Stimulated activated naive CD8-positive, alpha-beta T cell treated with anti-CD3 and anti-CD28 coated beads, Interleukin-15, amount 100 ng/mL, for 72 hours (primary cell): ENCODE results near the gene RPS6KA1.

Source experiments
- ATAC-seq: fragments of 150-1000 bp; cut with Tn5 transposase; 2 replicates; pipeline ENCODE4 v1.10.0; 2021; ENCODE audit warnings: mild to moderate bottlenecking, moderate library complexity
- DNase-seq, 2 donors: peaks; one replicate each; pipeline ENCODE4 v3.0.0; 2021 to 2022
- H3K27ac Mint-ChIP-seq, 2 donors: one replicate each; pipeline ENCODE4 v1.8.0; 2022; ENCODE audit warnings: mild to moderate bottlenecking in 2 of 2, mixed read lengths in 2 of 2, moderate library complexity in 2 of 2
- H3K27me3 Mint-ChIP-seq: one replicate; pipeline ENCODE4 v1.8.0; 2022; ENCODE audit warnings: mixed read lengths
- H3K4me1 Mint-ChIP-seq: one replicate; pipeline ENCODE4 v1.8.0; 2022; ENCODE audit warnings: mild to moderate bottlenecking, mixed read lengths
- H3K4me3 Mint-ChIP-seq, 2 donors: one replicate each; pipeline ENCODE4 v1.8.0; 2022; ENCODE audit warnings: mild to moderate bottlenecking in 2 of 2, mixed read lengths in 2 of 2, moderate library complexity in 1 of 2
- H3K9me3 Mint-ChIP-seq, 2 donors: one replicate each; pipeline ENCODE4 v1.8.0; 2022; ENCODE audit warnings: mixed read lengths in 2 of 2

The RPS6KA1 gene

GRCh38 chr1:26541816-26542711 is 12.5 kb downstream of the RPS6KA1 start:
- Mint-ChIP-seq H3K27ac (peak overlapping the region; percentile 95 to 96), H3K4me3 (peak overlapping the region; percentile 87 to 88), H3K4me1 (peaks cover 97% of the 10 kb centered on the region), H3K9me3 (no peaks in the 10 kb centered on the region), H3K27me3 (no peaks in the 10 kb centered on the region)
- ATAC-seq (peak; percentile 84), DNase-seq (peak; percentile 82 to 92)

- DNase-seq (no peak), ATAC-seq (no peak)
- Mint-ChIP-seq H3K4me3 (peak overlapping the region; percentile 87 to 88), H3K27ac (peak overlapping the region; percentile 95 to 96), H3K27me3 (no peaks in the 10 kb centered on the region), H3K4me1 (peaks cover 99% of the 10 kb centered on the region), H3K9me3 (no peaks in the 10 kb centered on the region)
Observed at GRCh38 chr1:26542771-26543451, 13.3 kb downstream of the RPS6KA1 start.

- DNase-seq = no peak
- H3K27me3 Mint-ChIP-seq = no peaks in the 10 kb centered on the region
- peaks cover 99% of the 10 kb centered on the region for H3K4me1 Mint-ChIP-seq
- peak overlapping the region in 1 of 2 donors; percentile 96 for H3K27ac Mint-ChIP-seq
- no peaks in the 10 kb centered on the region for H3K9me3 Mint-ChIP-seq
- no peak for ATAC-seq
- H3K4me3 Mint-ChIP-seq = peak overlapping the region; percentile 87 to 88
Observed at GRCh38 chr1:26543462-26543861, 13.9 kb downstream of the RPS6KA1 start.

- no peaks in the 10 kb centered on the region for H3K9me3 Mint-ChIP-seq
- peaks cover 98% of the 10 kb centered on the region for H3K4me1 Mint-ChIP-seq
- no peak overlapping the region for H3K27ac Mint-ChIP-seq
- no peak for ATAC-seq
- DNase-seq = no peak
- H3K4me3 Mint-ChIP-seq = peak overlapping the region; percentile 41 to 88
- H3K27me3 Mint-ChIP-seq = no peaks in the 10 kb centered on the region
Observed at GRCh38 chr1:26544126-26544525, 14.6 kb downstream of the RPS6KA1 start.

- no peaks in the 10 kb centered on the region for H3K9me3 Mint-ChIP-seq
- peak overlapping the region; percentile 88 to 91 for H3K4me3 Mint-ChIP-seq
- H3K4me1 Mint-ChIP-seq = peaks cover 82% of the 10 kb centered on the region
- H3K27me3 Mint-ChIP-seq = no peaks in the 10 kb centered on the region
- DNase-seq (no peak), ATAC-seq (no peak)
- peak overlapping the region; percentile 90 for H3K27ac Mint-ChIP-seq
Observed at GRCh38 chr1:26545969-26546323, 16.4 kb downstream of the RPS6KA1 start.

GRCh38 chr1:26546375-26546774 is 16.8 kb downstream of the RPS6KA1 start:
- no peak for ATAC-seq
- DNase-seq = no peak
- Mint-ChIP-seq H3K27me3 (no peaks in the 10 kb centered on the region), H3K27ac (peak overlapping the region; percentile 90), H3K4me1 (peaks cover 83% of the 10 kb centered on the region), H3K4me3 (peak overlapping the region; percentile 88 to 91), H3K9me3 (no peaks in the 10 kb centered on the region)

GRCh38 chr1:26546819-26547218 is 17.3 kb downstream of the RPS6KA1 start:
- peaks cover 83% of the 10 kb centered on the region for H3K4me1 Mint-ChIP-seq
- peak overlapping the region; percentile 33 to 61 for H3K27ac Mint-ChIP-seq
- ATAC-seq = no peak

GRCh38 chr1:26548841-26549240 is 19.3 kb downstream of the RPS6KA1 start:
- Mint-ChIP-seq H3K27me3 (no peaks in the 10 kb centered on the region), H3K4me1 (peaks cover 73% of the 10 kb centered on the region), H3K4me3 (no peak overlapping the region), H3K27ac (peak overlapping the region in 1 of 2 donors; percentile 60), H3K9me3 (no peaks in the 10 kb centered on the region)
- ATAC-seq (no peak), DNase-seq (no peak)

More at GRCh38 chr1:26546819-26547218, 17.3 kb downstream of the RPS6KA1 start:
- Mint-ChIP-seq H3K27me3 (no peaks in the 10 kb centered on the region), H3K4me3 (peak overlapping the region; percentile 88 to 91), H3K9me3 (no peaks in the 10 kb centered on the region)
- no peak for DNase-seq

GRCh38 chr1:26550946-26551345 is 21.4 kb downstream of the RPS6KA1 start:
- no peak for DNase-seq
- H3K27ac Mint-ChIP-seq = peak overlapping the region; percentile 46 to 55
- H3K27me3 Mint-ChIP-seq = no peaks in the 10 kb centered on the region
- ATAC-seq = no peak
- peaks cover 70% of the 10 kb centered on the region for H3K4me1 Mint-ChIP-seq
- H3K9me3 Mint-ChIP-seq = no peaks in the 10 kb centered on the region
- no peak overlapping the region for H3K4me3 Mint-ChIP-seq

GRCh38 chr1:26552720-26553119 is 23.2 kb downstream of the RPS6KA1 start:
- Mint-ChIP-seq H3K27ac (no peak overlapping the region), H3K27me3 (no peaks in the 10 kb centered on the region), H3K4me1 (peaks cover 52% of the 10 kb centered on the region), H3K9me3 (no peaks in the 10 kb centered on the region), H3K4me3 (no peak overlapping the region)
- ATAC-seq (no peak), DNase-seq (no peak)

GRCh38 chr1:26553942-26554682 is 24.6 kb downstream of the RPS6KA1 start:
- DNase-seq = no peak
- H3K27ac Mint-ChIP-seq = peak overlapping the region; percentile 11 to 95
- no peaks in the 10 kb centered on the region for H3K9me3 Mint-ChIP-seq
- peak; percentile 65 for ATAC-seq
- no peaks in the 10 kb centered on the region for H3K27me3 Mint-ChIP-seq
- H3K4me3 Mint-ChIP-seq = no peak overlapping the region
- H3K4me1 Mint-ChIP-seq = peaks cover 44% of the 10 kb centered on the region

GRCh38 chr1:26554781-26555180 is 25.2 kb downstream of the RPS6KA1 start:
- DNase-seq (no peak), ATAC-seq (no peak)
- H3K9me3 Mint-ChIP-seq = no peaks in the 10 kb centered on the region
- H3K4me3 Mint-ChIP-seq = no peak overlapping the region
- no peaks in the 10 kb centered on the region for H3K27me3 Mint-ChIP-seq
- peaks cover 44% of the 10 kb centered on the region for H3K4me1 Mint-ChIP-seq
- H3K27ac Mint-ChIP-seq = peak overlapping the region in 1 of 2 donors; percentile 95

GRCh38 chr1:26555550-26555981 is 26.0 kb downstream of the RPS6KA1 start:
- H3K27ac Mint-ChIP-seq = peak overlapping the region in 1 of 2 donors; percentile 95
- no peak overlapping the region for H3K4me3 Mint-ChIP-seq
- DNase-seq (no peak), ATAC-seq (no peak)
- peaks cover 47% of the 10 kb centered on the region for H3K4me1 Mint-ChIP-seq
- H3K27me3 Mint-ChIP-seq = no peaks in the 10 kb centered on the region
- no peaks in the 10 kb centered on the region for H3K9me3 Mint-ChIP-seq

- peak overlapping the region in 1 of 2 donors; percentile 67 for H3K27ac Mint-ChIP-seq
Observed at GRCh38 chr1:26556111-26556510, 26.6 kb downstream of the RPS6KA1 start.

GRCh38 chr1:26557008-26557407 is 27.4 kb downstream of the RPS6KA1 start:
- Mint-ChIP-seq H3K9me3 (no peaks in the 10 kb centered on the region), H3K27ac (peak overlapping the region; percentile 56 to 65), H3K4me1 (peaks cover 45% of the 10 kb centered on the region), H3K4me3 (no peak overlapping the region), H3K27me3 (no peaks in the 10 kb centered on the region)
- ATAC-seq (no peak), DNase-seq (no peak)

More at GRCh38 chr1:26556111-26556510, 26.6 kb downstream of the RPS6KA1 start:
- Mint-ChIP-seq H3K9me3 (no peaks in the 10 kb centered on the region), H3K4me1 (peaks cover 50% of the 10 kb centered on the region), H3K4me3 (no peak overlapping the region), H3K27me3 (no peaks in the 10 kb centered on the region)
- ATAC-seq (no peak), DNase-seq (no peak)
